ENCODE data around the gene SLC9A3. TPM values are rescaled to one million over a fixed set of nuclear protein-coding genes. Genes with fewer than 3 reads are reported as not detected.

The SLC9A3 gene
- total RNA-seq, 1 experiment from 2014 or later, result 1.9 TPM

GRCh38 chr5:476814-477175 lies 47.5 kb downstream of the SLC9A3 start:
- H3K36me3 ChIP-seq (ENCODE audit: insufficient read depth, low read length, poor library complexity, severe bottlenecking), result no peaks in the 10 kb centered on the region
- H3K4me3 ChIP-seq (ENCODE audit: low read depth, low read length, poor library complexity, severe bottlenecking), result no peak overlapping the region
- H3K9me3 ChIP-seq (ENCODE audit: low read depth, low read length, poor library complexity, severe bottlenecking), result no peaks in the 10 kb centered on the region
- peaks cover 47% of the 10 kb centered on the region for H3K27me3 ChIP-seq (replicated peaks; ENCODE audit: insufficient read depth, low read depth, low read length, poor library complexity)
- ChIA-PET POLR2A (ENCODE audit: low non-redundant PET) (no interaction called here), CTCF (no interaction called here)
- DNase-seq (ENCODE audit: low spot score), result no peak
- BruUV-seq (replicated peaks), result no TSS peak
- peaks cover 9% of the 10 kb centered on the region for H3K4me1 ChIP-seq (ENCODE audit: insufficient read depth, low read length, poor library complexity, severe bottlenecking)
- no peak for TF ChIP-seq EZH2 (IDR thresholded peaks at IDR 0.05; ENCODE audit: borderline replicate concordance, low read depth, low read length, poor library complexity, severe bottlenecking)
- no peak for TF ChIP-seq CTCF (conservative IDR thresholded peaks at IDR 0.05; ENCODE audit: low read depth, low read length)
- no peak overlapping the region for H3K27ac ChIP-seq (ENCODE audit: low read depth, low read length, poor library complexity, severe bottlenecking)
- intact Hi-C loops (cut with micrococcal nuclease; ENCODE audit: unreplicated experiment), result no loop called here

GRCh38 chr5:476102-476813 lies 48.0 kb downstream of the SLC9A3 start:
- Histone ChIP-seq H3K4me1 (ENCODE audit: insufficient read depth, low read length, poor library complexity, severe bottlenecking) (peaks cover 12% of the 10 kb centered on the region), H3K27ac (ENCODE audit: low read depth, low read length, poor library complexity, severe bottlenecking) (no peak overlapping the region), H3K4me3 (ENCODE audit: low read depth, low read length, poor library complexity, severe bottlenecking) (no peak overlapping the region), H3K36me3 (ENCODE audit: insufficient read depth, low read length, poor library complexity, severe bottlenecking) (peaks cover 3% of the 10 kb centered on the region), H3K27me3 (replicated peaks; ENCODE audit: insufficient read depth, low read depth, low read length, poor library complexity) (peaks cover 47% of the 10 kb centered on the region), H3K9me3 (ENCODE audit: low read depth, low read length, poor library complexity, severe bottlenecking) (no peaks in the 10 kb centered on the region)
- CTCF ChIA-PET, result interaction anchor here (0.5 kb wide), 1 partner anchor 195 kb away, joined by 8 read pairs; no protein-coding TSS in a partner anchor
- intact Hi-C loops (cut with micrococcal nuclease; ENCODE audit: unreplicated experiment), result no loop called here
- TF ChIP-seq CTCF (conservative IDR thresholded peaks at IDR 0.05; ENCODE audit: low read depth, low read length) (no peak), EZH2 (IDR thresholded peaks at IDR 0.05; ENCODE audit: borderline replicate concordance, low read depth, low read length, poor library complexity, severe bottlenecking) (no peak)
- DNase-seq (ENCODE audit: low spot score), result no peak
- POLR2A ChIA-PET (ENCODE audit: low non-redundant PET), result no interaction called here
- BruUV-seq (replicated peaks), result no TSS peak

DNA sequence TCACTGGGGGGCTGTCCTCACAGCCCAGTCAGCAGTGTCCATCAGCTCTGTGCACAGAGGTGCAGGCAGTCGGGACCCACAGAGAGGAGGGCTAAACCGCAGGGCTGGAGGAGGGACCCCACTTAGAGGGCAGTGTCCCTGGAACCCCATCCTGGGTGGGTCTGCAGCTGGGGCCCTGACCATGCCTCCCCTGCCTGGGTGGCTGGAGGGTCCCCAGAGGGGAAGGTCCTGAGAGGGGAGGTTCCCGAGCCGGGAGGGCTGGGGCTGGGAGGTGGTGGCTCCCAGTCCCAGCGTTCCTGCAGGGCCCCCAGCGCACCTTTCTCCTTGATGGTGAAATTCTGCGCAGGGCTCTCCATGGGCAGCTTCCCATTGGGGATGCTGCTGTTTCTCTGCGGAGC lies 48.5 kb downstream of the SLC9A3 start:
- Histone ChIP-seq H3K9me3 (ENCODE audit: low read depth, low read length, poor library complexity, severe bottlenecking) (no peaks in the 10 kb centered on the region), H3K4me3 (ENCODE audit: low read depth, low read length, poor library complexity, severe bottlenecking) (no peak overlapping the region), H3K27me3 (replicated peaks; ENCODE audit: insufficient read depth, low read depth, low read length, poor library complexity) (peaks cover 47% of the 10 kb centered on the region), H3K4me1 (ENCODE audit: insufficient read depth, low read length, poor library complexity, severe bottlenecking) (peaks cover 12% of the 10 kb centered on the region), H3K27ac (ENCODE audit: low read depth, low read length, poor library complexity, severe bottlenecking) (no peak overlapping the region), H3K36me3 (ENCODE audit: insufficient read depth, low read length, poor library complexity, severe bottlenecking) (peaks cover 9% of the 10 kb centered on the region)
- intact Hi-C loops (cut with micrococcal nuclease; ENCODE audit: unreplicated experiment), result no loop called here
- DNase-seq (ENCODE audit: low spot score), result no peak
- no TSS peak for BruUV-seq (replicated peaks)
- POLR2A ChIA-PET (ENCODE audit: low non-redundant PET), result no interaction called here
- TF ChIP-seq CTCF (conservative IDR thresholded peaks at IDR 0.05; ENCODE audit: low read depth, low read length) (no peak), EZH2 (IDR thresholded peaks at IDR 0.05; ENCODE audit: borderline replicate concordance, low read depth, low read length, poor library complexity, severe bottlenecking) (peak; percentile 41)
- CTCF ChIA-PET, result interaction anchor here (0.5 kb wide), 1 partner anchor 195 kb away, joined by 8 read pairs; no protein-coding TSS in a partner anchor

Measured in A673 (cell line).